ENCODE results near the gene RERE. TPM values are rescaled to one million over a fixed set of nuclear protein-coding genes. Genes with fewer than 3 reads are reported as not detected.

Gene RERE
- total RNA-seq, 3 donors from 2014 or later: 99.5 to 204 (median 174) TPM

DNA sequence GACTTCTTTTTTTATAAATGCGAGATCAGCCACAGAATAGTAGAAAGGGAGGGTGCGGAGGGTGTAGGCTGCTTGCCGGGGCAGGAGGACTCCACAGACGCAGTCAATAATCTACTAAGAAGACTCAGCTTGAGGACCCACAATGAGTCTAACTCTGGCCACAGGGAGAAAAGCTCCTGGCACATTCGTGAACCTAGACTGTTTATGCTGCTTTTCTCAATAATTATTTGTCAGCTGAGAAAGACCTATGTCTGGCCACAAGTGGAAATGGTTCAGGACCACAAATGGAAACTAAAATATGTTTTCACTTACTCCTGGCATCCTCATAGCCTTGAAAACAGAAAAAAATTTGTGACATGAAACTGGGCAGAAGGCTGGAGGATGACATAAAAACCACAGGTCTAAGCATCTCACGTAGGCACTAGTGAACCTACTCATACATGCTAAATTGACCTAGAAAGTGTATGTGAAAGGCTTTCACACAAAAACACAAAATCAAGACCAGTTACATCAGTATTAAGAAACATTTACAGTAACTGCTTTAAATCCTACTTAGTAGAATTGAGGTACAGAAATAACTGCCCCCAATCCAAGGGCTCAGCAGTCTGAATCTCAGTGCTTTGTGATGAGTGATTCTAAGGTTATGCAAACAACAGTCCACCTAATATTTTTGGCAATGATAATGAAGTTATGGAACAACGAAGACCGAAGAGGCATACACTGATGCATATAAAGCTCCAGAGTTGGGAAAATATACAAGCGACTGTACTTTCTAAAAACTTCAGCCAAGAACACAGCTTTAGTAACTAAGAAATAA lies 340.1 kb downstream of the RERE start:
- Histone ChIP-seq H3K4me1 (ENCODE audit: low read depth) (no peaks in the 10 kb centered on the region), H3K9me3 (no peaks in the 10 kb centered on the region), H3K4me3 (no peak overlapping the region), H3K36me3 (ENCODE audit: low read depth) (no peaks in the 10 kb centered on the region)
- DNase-seq (no peak), ATAC-seq (no peak)
- TF ChIP-seq, protein P1, sequence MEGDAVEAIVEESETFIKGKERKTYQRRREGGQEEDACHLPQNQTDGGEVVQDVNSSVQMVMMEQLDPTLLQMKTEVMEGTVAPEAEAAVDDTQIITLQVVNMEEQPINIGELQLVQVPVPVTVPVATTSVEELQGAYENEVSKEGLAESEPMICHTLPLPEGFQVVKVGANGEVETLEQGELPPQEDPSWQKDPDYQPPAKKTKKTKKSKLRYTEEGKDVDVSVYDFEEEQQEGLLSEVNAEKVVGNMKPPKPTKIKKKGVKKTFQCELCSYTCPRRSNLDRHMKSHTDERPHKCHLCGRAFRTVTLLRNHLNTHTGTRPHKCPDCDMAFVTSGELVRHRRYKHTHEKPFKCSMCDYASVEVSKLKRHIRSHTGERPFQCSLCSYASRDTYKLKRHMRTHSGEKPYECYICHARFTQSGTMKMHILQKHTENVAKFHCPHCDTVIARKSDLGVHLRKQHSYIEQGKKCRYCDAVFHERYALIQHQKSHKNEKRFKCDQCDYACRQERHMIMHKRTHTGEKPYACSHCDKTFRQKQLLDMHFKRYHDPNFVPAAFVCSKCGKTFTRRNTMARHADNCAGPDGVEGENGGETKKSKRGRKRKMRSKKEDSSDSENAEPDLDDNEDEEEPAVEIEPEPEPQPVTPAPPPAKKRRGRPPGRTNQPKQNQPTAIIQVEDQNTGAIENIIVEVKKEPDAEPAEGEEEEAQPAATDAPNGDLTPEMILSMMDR (IDR thresholded peaks at IDR 0.05): no peak
- intact Hi-C loops (cut with DNase I, micrococcal nuclease): no loop called here

DNA sequence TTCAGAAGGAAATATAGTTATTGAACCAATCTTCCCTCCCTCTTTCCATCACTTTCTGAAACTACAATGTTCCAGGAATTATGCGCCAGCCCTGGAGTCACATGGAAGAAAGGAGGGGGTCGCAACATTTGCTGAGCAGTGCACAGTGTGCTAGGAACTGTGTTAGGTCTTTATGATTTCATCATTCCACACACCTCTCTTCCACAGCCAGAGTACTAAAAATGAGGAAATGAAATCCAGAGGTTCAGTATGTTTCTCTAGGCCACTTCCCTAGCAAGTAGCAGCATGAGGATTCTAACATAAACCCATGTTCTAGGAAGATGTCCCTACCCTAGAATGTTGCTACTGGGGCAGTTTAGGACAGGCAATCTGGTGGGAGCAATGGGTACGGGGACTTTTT lies 341.4 kb downstream of the RERE start:
- intact Hi-C loops (cut with DNase I, micrococcal nuclease): no loop called here
- H3K36me3 ChIP-seq (ENCODE audit: low read depth): no peaks in the 10 kb centered on the region
- H3K9me3 ChIP-seq: no peaks in the 10 kb centered on the region
- H3K4me1 ChIP-seq (ENCODE audit: low read depth): no peaks in the 10 kb centered on the region
- DNase-seq: no peak
- H3K4me3 ChIP-seq: no peak overlapping the region
- TF ChIP-seq, protein P1 (IDR thresholded peaks at IDR 0.05): no peak
- peak; percentile 33 for ATAC-seq

DNA sequence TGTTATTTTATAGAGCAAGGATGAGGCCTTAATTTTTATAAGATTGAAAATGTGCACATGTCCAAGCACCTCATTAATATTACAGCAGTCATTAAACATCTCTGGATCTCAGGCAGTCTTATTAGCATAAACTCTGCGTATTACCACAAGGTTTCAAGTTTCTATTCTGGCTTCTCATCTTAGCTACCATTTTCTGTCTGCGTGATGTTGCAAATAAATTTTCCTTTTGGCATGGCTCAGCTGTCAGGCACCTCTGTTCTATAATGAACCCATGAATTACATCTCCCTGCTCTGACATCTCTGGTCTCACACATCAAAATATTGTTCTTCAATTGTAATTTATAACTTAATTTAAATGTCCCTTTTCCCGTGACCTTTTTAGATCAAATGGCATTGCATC lies 343.1 kb downstream of the RERE start:
- H3K4me3 ChIP-seq: no peak overlapping the region
- H3K36me3 ChIP-seq (ENCODE audit: low read depth): no peaks in the 10 kb centered on the region
- no peaks in the 10 kb centered on the region for H3K4me1 ChIP-seq (ENCODE audit: low read depth)
- H3K9me3 ChIP-seq: no peaks in the 10 kb centered on the region
- TF ChIP-seq, protein P1 (IDR thresholded peaks at IDR 0.05): no peak
- intact Hi-C loops (cut with DNase I, micrococcal nuclease): no loop called here
- DNase-seq (no peak), ATAC-seq (no peak)

DNA sequence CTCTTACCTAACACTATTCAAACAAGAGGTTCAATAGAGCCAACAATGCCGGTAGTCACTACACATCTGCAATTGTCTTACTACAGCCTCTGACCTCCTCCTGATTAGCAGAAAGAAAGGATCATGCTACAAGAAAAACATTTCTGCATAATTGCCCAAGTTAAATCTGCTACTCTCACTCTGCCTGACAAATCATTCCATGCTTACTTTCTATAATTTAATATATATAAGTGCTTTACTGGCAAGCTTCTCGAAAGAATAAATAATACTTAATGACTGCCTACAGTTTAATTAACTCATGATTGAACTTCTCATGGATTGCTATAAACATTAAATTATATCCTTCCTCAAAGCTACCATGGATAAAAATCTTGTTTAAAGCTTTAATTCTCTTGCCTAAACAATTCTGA lies 343.5 kb downstream of the RERE start:
- intact Hi-C loops (cut with DNase I, micrococcal nuclease): no loop called here
- no peaks in the 10 kb centered on the region for H3K9me3 ChIP-seq
- no peaks in the 10 kb centered on the region for H3K4me1 ChIP-seq (ENCODE audit: low read depth)
- H3K36me3 ChIP-seq (ENCODE audit: low read depth): no peaks in the 10 kb centered on the region
- DNase-seq (no peak), ATAC-seq (no peak)
- H3K4me3 ChIP-seq: no peak overlapping the region
- TF ChIP-seq, protein P1 (IDR thresholded peaks at IDR 0.05): no peak

DNA sequence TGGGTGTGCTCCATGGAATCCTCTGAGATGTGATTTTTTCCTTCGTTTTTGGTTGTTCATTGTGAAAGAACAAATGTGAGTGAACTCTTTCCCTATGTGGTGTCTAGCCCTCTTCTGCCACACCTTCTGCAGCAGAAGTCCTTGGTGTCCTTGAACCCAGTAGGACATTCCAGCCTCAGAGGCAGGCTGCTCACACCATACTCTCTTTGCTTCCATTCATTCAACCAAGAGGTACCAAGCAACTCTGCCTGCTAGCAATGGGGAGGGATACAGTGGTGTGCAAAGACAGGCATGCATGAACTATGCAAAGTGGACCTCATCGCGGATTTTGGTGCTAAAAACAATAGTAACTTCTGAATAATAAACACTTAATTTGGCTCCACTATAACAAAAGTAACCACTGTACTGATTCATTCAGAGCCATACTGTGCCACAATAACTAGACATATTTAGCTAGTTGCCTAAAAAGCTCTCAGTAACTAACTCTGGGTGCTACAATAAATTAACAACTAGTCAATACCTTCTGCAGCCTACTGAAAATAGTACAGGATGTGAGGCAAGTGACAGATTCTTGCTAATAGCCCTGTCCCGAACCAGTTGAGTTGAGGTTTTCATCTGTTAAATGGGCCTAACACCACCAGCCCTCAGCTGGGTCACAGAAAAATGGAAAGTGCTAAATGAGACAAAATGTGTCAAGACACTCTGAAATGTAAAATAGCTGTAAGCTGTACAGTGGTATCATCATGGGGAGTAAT lies 344.1 kb downstream of the RERE start:
- H3K9me3 ChIP-seq: no peaks in the 10 kb centered on the region
- no peaks in the 10 kb centered on the region for H3K36me3 ChIP-seq (ENCODE audit: low read depth)
- H3K4me3 ChIP-seq: no peak overlapping the region
- DNase-seq (no peak), ATAC-seq (peak; percentile 25)
- intact Hi-C loops (cut with DNase I, micrococcal nuclease): no loop called here
- no peaks in the 10 kb centered on the region for H3K4me1 ChIP-seq (ENCODE audit: low read depth)
- TF ChIP-seq, protein P1 (IDR thresholded peaks at IDR 0.05): no peak

All from mucosa of descending colon (tissue), 3 donors.